ENCODE measurements around the gene RNF130.

DNA sequence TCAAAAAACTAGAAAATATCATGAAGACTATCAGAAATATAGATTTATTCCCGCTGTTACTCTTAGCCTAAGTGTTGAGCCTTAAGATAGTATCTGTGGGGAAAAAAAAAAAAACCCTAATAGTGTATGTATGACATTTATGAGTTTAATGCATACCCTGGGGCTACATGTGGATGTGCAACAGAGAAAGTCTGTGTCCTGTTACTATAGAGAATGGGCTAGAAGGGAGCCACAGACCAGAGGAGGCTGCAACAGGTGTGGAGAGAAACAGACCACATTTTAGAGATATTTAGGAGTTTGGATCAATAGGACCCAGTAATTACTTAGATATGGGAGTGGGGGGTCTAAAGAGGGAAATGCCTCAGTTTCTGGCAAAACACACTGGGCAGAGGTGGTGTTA, 15.4 kb downstream of the RNF130 start:
- TF ChIP-seq, protein P1, sequence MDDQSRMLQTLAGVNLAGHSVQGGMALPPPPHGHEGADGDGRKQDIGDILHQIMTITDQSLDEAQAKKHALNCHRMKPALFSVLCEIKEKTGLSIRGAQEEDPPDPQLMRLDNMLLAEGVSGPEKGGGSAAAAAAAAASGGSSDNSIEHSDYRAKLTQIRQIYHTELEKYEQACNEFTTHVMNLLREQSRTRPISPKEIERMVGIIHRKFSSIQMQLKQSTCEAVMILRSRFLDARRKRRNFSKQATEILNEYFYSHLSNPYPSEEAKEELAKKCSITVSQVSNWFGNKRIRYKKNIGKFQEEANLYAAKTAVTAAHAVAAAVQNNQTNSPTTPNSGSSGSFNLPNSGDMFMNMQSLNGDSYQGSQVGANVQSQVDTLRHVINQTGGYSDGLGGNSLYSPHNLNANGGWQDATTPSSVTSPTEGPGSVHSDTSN (CRISPR knock-in tag; IDR thresholded peaks at IDR 0.05) = no peak
- TF ChIP-seq, protein P2, sequence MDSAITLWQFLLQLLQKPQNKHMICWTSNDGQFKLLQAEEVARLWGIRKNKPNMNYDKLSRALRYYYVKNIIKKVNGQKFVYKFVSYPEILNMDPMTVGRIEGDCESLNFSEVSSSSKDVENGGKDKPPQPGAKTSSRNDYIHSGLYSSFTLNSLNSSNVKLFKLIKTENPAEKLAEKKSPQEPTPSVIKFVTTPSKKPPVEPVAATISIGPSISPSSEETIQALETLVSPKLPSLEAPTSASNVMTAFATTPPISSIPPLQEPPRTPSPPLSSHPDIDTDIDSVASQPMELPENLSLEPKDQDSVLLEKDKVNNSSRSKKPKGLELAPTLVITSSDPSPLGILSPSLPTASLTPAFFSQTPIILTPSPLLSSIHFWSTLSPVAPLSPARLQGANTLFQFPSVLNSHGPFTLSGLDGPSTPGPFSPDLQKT (IDR thresholded peaks at IDR 0.05; ENCODE audit: borderline replicate concordance, low read depth, low read length) = no peak

Measured in HEK293 (cell line).